ENCODE results near the gene THRA. TPM values are rescaled to one million over a fixed set of nuclear protein-coding genes. Genes with fewer than 3 reads are reported as not detected.

The THRA gene
- polyA plus RNA-seq, 1 of the 3 experiments (the other 2 are of a cell fraction): 23.1 TPM

DNA sequence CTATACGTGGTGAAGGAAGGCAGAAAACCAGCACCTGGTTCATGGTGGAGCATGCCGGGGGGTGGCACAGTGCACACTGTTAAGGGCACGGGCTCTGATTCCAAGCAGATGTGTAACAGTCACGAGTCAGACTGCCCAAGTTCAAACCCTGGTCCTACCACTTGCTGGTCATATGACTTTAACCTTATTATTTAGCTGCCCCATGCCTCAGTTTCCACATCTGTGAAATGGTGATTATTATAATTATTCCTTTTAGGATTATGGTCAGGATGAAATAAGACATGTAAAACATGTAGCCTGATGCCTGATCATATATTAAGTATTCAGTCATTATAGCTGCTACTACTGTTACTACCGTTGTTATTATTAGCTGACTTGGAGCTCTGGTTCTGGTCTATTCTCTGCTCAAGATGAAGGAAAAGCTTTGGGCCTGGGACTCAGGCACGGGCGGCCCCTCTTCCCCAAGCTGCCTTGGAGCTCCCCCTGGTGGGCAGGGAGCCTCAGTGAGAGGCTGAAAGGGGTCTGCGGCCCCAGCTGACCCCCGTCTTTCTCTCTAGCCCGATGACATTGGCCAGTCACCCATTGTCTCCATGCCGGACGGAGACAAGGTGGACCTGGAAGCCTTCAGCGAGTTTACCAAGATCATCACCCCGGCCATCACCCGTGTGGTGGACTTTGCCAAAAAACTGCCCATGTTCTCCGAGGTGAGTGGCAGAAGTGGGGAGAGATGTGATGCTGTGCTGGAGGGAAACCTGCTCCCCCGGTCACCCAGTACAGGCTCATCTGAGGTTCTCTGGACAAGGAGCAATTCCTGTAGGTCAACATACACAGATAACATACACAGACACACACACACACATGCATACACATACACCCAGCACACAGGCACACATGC lies 23.6 kb downstream of the THRA start:
- Histone ChIP-seq H3K36me3 (replicated peaks in 1 of 2; ENCODE audit: control insufficient read depth in 1 of 2, insufficient read depth in 2 of 2, low read length in 1 of 2) (peaks cover 0 to 10% of the 10 kb centered on the region in 2 experiments), H3K9me3 (no peaks in the 10 kb centered on the region), H3K27me3 (ENCODE audit: insufficient read depth) (no peaks in the 10 kb centered on the region), H3K9ac (no peak overlapping the region), H3K4me2 (no peak overlapping the region), H3F3A (replicated peaks; ENCODE audit: insufficient read depth) (peaks cover 7% of the 10 kb centered on the region), H3K4me1 (ENCODE audit: control insufficient read depth in 1 of 2, insufficient read depth in 2 of 2, low read depth in 1 of 2, low read length in 1 of 2) (no peaks in the 10 kb centered on the region), H3K79me2 (ENCODE audit: insufficient read depth) (no peaks in the 10 kb centered on the region), H4K20me1 (ENCODE audit: insufficient read depth) (no peaks in the 10 kb centered on the region), H3K9me2 (no peaks in the 10 kb centered on the region), H3K4me3 (ENCODE audit: low read depth in 2 of 2, low read length in 1 of 2) (peak overlapping the region in 1 of 2 experiments; percentile 32; a peak in 1 of 4 replicates), H2AFZ (ENCODE audit: low read depth) (no peak overlapping the region), H3K27ac (ENCODE audit: low read depth in 2 of 2, low read length in 1 of 2) (no peak overlapping the region)
- peak; percentile 92 for DNase-seq
- ChIA-PET POLR2A (interaction anchor here (0.7 to 0.9 kb wide), 2 partner anchors 49 to 59 kb away, joined by 3 read pairs; no protein-coding TSS in a partner anchor), CTCF (interaction anchor here (0.6 to 5.9 kb wide), 33 partner anchors 8 to 943 kb away, joined by 3 to 100 read pairs (median 5); partner anchors contain the start of genes CSF3, MED24, NR1D1 and THRA)
- WGBS (ENCODE audit: low lambda C conversion rate): 69% methylated on average over 15 of the region's 17 CpGs
- no peak for TF ChIP-seq EZH2phosphoT487 (IDR thresholded peaks at IDR 0.05; ENCODE audit: borderline replicate concordance, low read depth)
- TF ChIP-seq NFIC (IDR thresholded peaks at IDR 0.05; ENCODE audit: borderline replicate concordance): no peak
- TF ChIP-seq, protein P1, sequence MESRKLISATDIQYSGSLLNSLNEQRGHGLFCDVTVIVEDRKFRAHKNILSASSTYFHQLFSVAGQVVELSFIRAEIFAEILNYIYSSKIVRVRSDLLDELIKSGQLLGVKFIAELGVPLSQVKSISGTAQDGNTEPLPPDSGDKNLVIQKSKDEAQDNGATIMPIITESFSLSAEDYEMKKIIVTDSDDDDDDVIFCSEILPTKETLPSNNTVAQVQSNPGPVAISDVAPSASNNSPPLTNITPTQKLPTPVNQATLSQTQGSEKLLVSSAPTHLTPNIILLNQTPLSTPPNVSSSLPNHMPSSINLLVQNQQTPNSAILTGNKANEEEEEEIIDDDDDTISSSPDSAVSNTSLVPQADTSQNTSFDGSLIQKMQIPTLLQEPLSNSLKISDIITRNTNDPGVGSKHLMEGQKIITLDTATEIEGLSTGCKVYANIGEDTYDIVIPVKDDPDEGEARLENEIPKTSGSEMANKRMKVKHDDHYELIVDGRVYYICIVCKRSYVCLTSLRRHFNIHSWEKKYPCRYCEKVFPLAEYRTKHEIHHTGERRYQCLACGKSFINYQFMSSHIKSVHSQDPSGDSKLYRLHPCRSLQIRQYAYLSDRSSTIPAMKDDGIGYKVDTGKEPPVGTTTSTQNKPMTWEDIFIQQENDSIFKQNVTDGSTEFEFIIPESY (IDR thresholded peaks at IDR 0.05; ENCODE audit: borderline replicate concordance, low read depth): no peak
- TF ChIP-seq, protein P2, sequence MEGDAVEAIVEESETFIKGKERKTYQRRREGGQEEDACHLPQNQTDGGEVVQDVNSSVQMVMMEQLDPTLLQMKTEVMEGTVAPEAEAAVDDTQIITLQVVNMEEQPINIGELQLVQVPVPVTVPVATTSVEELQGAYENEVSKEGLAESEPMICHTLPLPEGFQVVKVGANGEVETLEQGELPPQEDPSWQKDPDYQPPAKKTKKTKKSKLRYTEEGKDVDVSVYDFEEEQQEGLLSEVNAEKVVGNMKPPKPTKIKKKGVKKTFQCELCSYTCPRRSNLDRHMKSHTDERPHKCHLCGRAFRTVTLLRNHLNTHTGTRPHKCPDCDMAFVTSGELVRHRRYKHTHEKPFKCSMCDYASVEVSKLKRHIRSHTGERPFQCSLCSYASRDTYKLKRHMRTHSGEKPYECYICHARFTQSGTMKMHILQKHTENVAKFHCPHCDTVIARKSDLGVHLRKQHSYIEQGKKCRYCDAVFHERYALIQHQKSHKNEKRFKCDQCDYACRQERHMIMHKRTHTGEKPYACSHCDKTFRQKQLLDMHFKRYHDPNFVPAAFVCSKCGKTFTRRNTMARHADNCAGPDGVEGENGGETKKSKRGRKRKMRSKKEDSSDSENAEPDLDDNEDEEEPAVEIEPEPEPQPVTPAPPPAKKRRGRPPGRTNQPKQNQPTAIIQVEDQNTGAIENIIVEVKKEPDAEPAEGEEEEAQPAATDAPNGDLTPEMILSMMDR (IDR thresholded peaks at IDR 0.05): peak; percentile 86
- TF ChIP-seq SMC3 (IDR thresholded peaks at IDR 0.05; ENCODE audit: low read depth, low read length): peak; percentile 81
- TF ChIP-seq FOXM1 (IDR thresholded peaks at IDR 0.05; ENCODE audit: low read depth): no peak
- no peak for TF ChIP-seq SIN3A (IDR thresholded peaks at IDR 0.05; ENCODE audit: borderline replicate concordance, low read depth, low read length)
- no peak for TF ChIP-seq FOSL2 (IDR thresholded peaks at IDR 0.05; ENCODE audit: borderline replicate concordance, low read depth)
- no peak for TF ChIP-seq MEF2A (IDR thresholded peaks at IDR 0.05; ENCODE audit: borderline replicate concordance, low read depth)
- TF ChIP-seq RAD21 (IDR thresholded peaks at IDR 0.05; ENCODE audit: low read length): peak; percentile 85

Measured in SK-N-SH (cell line).